Left colon (tissue), 2 donors: Measurements from ENCODE around the gene SCGB3A1. TPM values are rescaled to one million over a fixed set of nuclear protein-coding genes. Genes with fewer than 3 reads are reported as not detected.
A peak's percentile ranks its signal among the peaks of the same experiment; 100 is the strongest.

Experiments used
- ATAC-seq: fragments of 200-7000 bp; cut with Tn5 transposase; one replicate; pipeline ENCODE4 v1.9.1; 2020; ENCODE audit warnings: mild to moderate bottlenecking, moderate library complexity
- DNase-seq, 2 donors: peaks; one replicate each; pipeline ENCODE4 v3.0.0-alpha.2; 2020
- intact Hi-C, 2 donors: fragments of 100-400 bp; cut with DNase I in 1 of 2; cut with micrococcal nuclease in 1 of 2; formaldehyde crosslinking; loops; one replicate each; pipeline versions ENCODE4 v1.11.2 to v1.14.0; 2022; cut with DNase I, micrococcal nuclease
- total RNA-seq, 2 donors: library from RNA; stranded (reverse); fragmentation: NEBNext Ultra II Directional; extraction: Animal tissue kit (Norgen Biotek cat#: 25700); gene quantifications; one replicate each; pipeline ENCODE4 v1.2.1, GENCODE V29; 2021
- donor health status: DM: no; HTN: no; CAD: no.
- donor health status: DM: yes; HTN: yes; CAD: no.

Gene SCGB3A1
- total RNA-seq, 2 donors from 2014 or later: not detected

DNA sequence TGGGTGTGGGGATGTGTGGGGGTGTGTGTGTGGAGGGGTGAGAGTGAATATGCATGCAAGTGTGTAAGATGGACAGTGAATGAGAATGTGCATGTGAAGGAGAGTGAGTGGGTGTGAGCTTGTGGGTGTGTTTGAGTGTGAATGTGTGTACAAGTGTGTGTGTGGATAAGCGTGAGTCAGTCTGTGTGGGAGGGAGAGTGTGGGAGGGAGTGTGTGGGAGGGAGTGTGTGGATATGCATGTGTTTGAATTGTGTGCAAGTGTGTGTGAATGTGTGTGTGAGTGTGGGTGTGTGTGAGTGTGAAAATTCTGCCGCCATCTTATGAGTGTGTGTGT, 3.7 kb upstream of the SCGB3A1 start:
- DNase-seq (no peak), ATAC-seq (no peak)
- intact Hi-C loops: no loop called here

- DNase-seq: no peak
- no peak for ATAC-seq
- intact Hi-C loops: no loop called here
Observed at GRCh38 chr5:180594311-180595045, 3.2 kb upstream of the SCGB3A1 start.

DNA sequence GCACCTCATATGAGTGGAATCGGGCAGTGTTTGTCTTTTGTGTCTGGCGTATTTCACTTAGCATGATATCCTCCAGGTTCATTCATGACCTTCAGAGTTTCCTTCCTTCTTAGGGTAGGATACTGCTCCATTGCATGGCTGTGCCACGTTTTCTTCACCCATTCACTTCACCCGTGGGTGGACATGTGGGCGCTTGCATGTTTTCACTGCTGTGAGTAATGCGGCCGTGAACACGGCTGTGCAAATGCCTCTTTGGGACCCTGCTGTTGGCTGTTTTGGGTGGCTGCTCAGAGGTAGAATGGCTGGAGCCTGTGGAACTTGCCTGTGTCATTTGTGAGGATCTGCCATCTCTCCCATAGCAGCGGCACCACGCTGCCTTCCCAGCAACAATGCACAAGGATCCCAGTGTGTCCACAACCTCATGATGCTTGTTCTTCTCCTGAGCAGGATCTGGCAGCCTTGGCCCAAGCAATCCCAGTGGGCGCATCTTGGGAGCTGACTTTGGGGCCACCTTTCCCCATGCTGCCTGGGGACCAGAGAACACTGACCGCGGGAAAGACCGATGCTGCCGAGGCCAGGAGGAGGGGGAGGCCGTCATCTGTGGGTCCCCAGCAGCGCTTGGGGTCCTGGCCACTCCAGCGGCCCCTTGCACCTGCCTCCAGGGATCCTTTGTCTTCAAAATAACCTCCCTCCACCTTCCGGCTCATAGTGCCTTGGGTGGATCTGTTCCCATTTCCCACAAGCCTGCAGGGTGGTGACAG, 2.3 kb upstream of the SCGB3A1 start:
- no peak for DNase-seq
- ATAC-seq: no peak
- intact Hi-C loops: no loop called here

DNA sequence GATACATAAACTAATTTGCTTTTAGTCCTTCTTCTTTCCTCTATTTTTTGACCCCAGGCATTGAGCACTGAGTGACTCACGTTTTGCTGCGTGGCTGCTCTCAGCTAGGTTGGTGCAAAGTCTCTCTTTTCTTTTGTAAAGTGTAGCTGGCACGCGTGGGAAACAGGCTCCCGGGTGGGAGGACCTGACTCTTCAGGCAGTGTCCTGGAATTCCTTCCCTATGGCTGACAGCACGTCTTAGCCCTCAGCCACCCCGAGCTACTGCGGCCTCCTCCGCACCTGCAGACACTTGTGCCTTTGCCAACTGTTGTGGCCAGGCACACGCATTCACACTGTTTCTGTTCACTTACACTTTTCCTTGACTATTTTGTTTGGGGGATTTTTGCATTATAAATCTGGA, 877 bp upstream of the SCGB3A1 start:
- ATAC-seq: no peak
- intact Hi-C loops: no loop called here
- DNase-seq: no peak

- intact Hi-C loops: no loop called here
- no peak for ATAC-seq
- no peak for DNase-seq
Observed at GRCh38 chr5:180590543-180591310, 572 bp downstream of the SCGB3A1 start.

GRCh38 chr5:180589771-180590542, 1.3 kb downstream of the SCGB3A1 start:
- intact Hi-C loops: no loop called here
- no peak for ATAC-seq
- no peak for DNase-seq

- intact Hi-C loops: no loop called here
- ATAC-seq (no peak), DNase-seq (no peak)
Observed at GRCh38 chr5:180586870-180587269, 4.4 kb downstream of the SCGB3A1 start.

- ATAC-seq (no peak), DNase-seq (no peak)
- intact Hi-C loops: no loop called here
Observed at GRCh38 chr5:180586204-180586603, 5.1 kb downstream of the SCGB3A1 start.

GRCh38 chr5:180583738-180584137, 7.6 kb downstream of the SCGB3A1 start:
- intact Hi-C loops: no loop called here
- no peak for ATAC-seq
- no peak for DNase-seq

DNA sequence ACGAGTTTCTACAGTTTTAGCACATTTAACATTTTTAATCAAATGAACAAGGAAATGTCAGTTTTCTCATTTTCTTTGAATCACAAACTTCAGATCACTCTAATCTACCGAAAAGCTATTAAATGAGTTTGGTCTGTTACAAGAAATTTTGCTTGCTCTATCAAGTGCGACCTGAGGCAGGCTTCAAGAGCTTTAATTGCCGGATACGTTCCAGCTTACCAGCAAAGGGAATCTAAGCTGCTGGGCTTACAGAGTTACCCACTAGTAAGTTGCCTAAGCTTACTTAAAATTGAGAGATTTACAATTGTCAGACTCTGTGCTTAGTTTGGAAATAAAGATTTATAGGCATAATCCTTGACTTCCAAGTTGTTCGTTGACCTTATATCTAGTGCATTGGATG, 10.6 kb downstream of the SCGB3A1 start:
- ATAC-seq: no peak
- intact Hi-C loops: no loop called here
- DNase-seq: no peak

- intact Hi-C loops: no loop called here
- no peak for DNase-seq
- no peak for ATAC-seq
Observed at GRCh38 chr5:180575571-180575970, 15.7 kb downstream of the SCGB3A1 start.

DNA sequence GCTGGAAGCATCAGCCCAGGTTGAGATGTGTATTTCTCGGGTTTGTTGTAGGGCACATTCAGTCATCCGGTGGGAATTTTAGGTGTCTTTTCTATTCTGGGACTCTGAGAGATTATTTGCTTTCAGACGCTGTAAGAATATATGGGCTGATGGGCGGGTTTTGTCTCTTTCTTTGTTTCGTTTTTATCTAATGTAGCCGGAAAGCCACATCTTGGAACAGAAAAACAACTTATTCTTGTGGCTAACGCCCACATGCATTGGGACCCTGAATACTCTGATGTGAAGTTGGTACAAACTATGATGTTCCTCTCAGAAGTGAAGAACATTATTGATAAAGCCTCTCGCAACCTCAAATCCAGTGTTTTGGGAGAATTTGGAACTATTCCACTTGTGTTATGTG, 22.4 kb downstream of the SCGB3A1 start:
- ATAC-seq (no peak), DNase-seq (no peak)
- intact Hi-C loops: no loop called here

DNA sequence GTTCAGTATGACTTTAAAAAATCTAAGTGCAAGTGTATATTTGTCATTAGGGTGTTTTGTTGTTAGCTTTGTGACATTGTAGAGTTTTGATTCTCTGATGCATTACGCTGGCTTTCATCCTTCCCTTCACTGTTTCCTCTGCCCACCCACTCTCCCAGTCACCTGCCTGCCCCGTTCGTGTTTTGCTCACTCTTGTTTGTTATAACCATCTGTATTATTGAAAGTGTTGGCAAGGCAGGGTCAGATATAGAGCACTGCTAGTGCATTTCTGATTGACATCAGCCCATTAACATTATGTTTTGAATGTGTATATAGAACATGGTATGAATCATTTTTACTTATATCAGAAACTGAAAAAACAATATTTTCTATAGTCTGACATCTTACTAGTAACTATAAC, 27.3 kb downstream of the SCGB3A1 start:
- intact Hi-C loops: no loop called here
- DNase-seq: no peak
- no peak for ATAC-seq

GRCh38 chr5:180558232-180558631, 33.1 kb downstream of the SCGB3A1 start:
- ATAC-seq (no peak), DNase-seq (no peak)
- intact Hi-C loops: no loop called here

- ATAC-seq: no peak
- intact Hi-C loops: no loop called here
- no peak for DNase-seq
Observed at GRCh38 chr5:180557217-180557809, 34.0 kb downstream of the SCGB3A1 start.

DNA sequence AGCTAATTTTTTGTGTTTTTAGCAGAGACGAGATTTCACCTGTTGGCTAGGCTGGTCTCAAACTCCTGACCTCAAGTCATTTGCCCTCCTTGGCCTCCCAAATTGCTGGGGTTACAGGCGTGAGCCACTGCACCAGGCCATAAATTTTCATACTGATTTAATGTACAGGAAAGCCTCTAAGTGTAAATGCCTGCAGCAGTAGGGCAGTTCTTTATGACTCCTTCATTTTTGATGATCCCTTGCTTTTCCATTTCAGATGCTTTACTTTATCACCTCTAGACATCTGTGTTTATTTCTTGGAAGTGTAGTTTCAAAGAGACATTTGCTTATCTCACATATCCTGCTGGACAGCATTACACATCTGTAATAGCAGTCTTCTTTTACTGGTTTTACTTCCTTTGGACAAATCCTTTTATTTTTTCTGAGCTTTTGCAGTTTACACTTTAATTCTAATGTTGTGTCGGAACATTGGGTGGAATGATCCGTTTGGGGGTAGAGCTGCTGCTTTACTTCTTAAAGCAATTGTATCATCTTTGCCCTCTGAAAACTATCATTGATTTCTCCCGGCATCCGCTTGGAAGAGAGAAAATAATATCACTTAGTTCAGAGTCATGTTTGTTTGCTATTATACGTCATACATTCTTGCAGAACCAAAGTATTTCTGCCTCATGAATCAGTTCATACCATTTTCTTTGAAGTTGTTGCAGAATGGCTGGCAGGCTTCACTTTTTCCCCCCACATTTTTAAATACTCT, 36.0 kb downstream of the SCGB3A1 start:
- intact Hi-C loops: no loop called here

GRCh38 chr5:180553530-180553929, 37.8 kb downstream of the SCGB3A1 start:
- ATAC-seq (no peak), DNase-seq (no peak)
- intact Hi-C loops: no loop called here

More for the DNA sequence above, 36.0 kb downstream of the SCGB3A1 start:
- no peak for DNase-seq
- no peak for ATAC-seq

DNA sequence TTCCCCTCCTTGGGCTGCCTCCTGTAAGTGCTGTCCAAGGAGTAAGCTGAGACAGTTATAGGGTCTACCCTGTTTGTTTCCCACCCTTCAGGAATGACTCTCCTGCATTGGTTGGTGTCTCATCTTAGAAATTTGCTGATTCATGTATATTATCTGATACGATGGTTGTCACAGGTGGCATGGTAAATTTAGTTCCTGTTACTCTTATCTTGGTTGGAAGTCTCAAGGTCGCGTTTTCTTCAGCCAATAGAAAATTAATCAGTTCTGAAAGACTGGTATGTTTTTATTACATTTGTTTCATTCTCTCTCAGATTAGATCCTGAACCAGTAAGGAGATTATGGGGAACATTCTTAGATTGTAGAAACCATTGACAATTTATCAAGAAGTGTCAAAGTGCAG, 42.7 kb downstream of the SCGB3A1 start:
- intact Hi-C loops: no loop called here
- ATAC-seq (peak; percentile 67), DNase-seq (no peak)
